Measurements from ENCODE around the gene MAEA. TPM values are rescaled to one million over a fixed set of nuclear protein-coding genes. Genes with fewer than 3 reads are reported as not detected.

Gene MAEA
- total and polyA plus RNA-seq, 10 of the 15 experiments (the other 5 are each of a cell fraction or from before 2014, with no cell fraction given): 3.6 to 67.1 (median 54.6) TPM

DNA sequence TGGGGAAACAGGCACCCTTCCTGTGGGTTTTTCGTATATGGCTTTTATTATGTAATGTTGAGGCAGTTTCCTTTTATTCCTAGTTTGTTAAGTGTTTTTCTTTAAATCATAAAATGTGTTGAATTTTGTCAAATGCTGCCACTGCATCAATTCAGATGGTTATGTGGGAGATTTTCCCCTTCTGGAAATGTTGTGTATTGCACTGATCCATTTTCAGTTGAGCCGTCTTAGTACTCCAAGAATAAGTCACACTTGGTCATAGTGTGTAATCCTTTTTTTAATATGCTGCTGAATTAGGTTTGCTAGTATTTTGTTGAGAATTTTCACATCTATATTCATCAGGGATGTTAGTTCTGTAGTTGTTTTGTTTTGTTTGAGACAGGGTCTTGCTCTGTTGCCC is 31.2 kb upstream of the MAEA start (continued):
- TF ChIP-seq, protein P1, sequence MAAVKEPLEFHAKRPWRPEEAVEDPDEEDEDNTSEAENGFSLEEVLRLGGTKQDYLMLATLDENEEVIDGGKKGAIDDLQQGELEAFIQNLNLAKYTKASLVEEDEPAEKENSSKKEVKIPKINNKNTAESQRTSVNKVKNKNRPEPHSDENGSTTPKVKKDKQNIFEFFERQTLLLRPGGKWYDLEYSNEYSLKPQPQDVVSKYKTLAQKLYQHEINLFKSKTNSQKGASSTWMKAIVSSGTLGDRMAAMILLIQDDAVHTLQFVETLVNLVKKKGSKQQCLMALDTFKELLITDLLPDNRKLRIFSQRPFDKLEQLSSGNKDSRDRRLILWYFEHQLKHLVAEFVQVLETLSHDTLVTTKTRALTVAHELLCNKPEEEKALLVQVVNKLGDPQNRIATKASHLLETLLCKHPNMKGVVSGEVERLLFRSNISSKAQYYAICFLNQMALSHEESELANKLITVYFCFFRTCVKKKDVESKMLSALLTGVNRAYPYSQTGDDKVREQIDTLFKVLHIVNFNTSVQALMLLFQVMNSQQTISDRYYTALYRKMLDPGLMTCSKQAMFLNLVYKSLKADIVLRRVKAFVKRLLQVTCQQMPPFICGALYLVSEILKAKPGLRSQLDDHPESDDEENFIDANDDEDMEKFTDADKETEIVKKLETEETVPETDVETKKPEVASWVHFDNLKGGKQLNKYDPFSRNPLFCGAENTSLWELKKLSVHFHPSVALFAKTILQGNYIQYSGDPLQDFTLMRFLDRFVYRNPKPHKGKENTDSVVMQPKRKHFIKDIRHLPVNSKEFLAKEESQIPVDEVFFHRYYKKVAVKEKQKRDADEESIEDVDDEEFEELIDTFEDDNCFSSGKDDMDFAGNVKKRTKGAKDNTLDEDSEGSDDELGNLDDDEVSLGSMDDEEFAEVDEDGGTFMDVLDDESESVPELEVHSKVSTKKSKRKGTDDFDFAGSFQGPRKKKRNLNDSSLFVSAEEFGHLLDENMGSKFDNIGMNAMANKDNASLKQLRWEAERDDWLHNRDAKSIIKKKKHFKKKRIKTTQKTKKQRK (IDR thresholded peaks at IDR 0.05; ENCODE audit: low read depth, low read length): no peak
- TF ChIP-seq, protein P2, sequence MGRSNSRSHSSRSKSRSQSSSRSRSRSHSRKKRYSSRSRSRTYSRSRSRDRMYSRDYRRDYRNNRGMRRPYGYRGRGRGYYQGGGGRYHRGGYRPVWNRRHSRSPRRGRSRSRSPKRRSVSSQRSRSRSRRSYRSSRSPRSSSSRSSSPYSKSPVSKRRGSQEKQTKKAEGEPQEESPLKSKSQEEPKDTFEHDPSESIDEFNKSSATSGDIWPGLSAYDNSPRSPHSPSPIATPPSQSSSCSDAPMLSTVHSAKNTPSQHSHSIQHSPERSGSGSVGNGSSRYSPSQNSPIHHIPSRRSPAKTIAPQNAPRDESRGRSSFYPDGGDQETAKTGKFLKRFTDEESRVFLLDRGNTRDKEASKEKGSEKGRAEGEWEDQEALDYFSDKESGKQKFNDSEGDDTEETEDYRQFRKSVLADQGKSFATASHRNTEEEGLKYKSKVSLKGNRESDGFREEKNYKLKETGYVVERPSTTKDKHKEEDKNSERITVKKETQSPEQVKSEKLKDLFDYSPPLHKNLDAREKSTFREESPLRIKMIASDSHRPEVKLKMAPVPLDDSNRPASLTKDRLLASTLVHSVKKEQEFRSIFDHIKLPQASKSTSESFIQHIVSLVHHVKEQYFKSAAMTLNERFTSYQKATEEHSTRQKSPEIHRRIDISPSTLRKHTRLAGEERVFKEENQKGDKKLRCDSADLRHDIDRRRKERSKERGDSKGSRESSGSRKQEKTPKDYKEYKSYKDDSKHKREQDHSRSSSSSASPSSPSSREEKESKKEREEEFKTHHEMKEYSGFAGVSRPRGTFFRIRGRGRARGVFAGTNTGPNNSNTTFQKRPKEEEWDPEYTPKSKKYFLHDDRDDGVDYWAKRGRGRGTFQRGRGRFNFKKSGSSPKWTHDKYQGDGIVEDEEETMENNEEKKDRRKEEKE (IDR thresholded peaks at IDR 0.05): no peak

DNA sequence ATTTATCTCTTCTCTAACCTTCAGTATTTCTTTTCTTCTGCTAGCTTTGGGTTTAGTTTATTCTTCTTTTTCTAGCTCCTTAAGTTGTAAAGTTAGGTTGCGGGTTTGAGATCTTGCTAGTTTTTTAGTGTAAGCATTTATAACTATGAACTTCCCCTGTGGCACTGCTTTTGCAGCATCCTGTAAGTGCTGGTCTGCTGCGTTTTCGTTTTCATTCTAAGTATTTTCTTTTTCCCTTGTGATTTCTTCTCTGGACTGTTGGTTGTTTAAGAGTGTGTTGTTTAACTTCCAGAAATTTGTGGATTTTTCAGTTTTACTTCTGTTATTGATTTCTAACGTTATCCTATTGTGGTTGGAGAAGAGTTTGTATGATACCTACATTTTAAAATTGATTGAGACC is 29.7 kb upstream of the MAEA start:
- Histone ChIP-seq H2AFZ (ENCODE audit: control insufficient read depth, low read depth, low read length) (no peak overlapping the region; the same call in 1 of the 2 replicates), H4K20me1 (ENCODE audit: control insufficient read depth, insufficient read depth) (no peaks in the 10 kb centered on the region), H3K4me1 (ENCODE audit: control insufficient read depth, insufficient read depth, low read length) (peaks cover 11% of the 10 kb centered on the region), H3K4me3 (no peak overlapping the region), H3K9ac (ENCODE audit: control insufficient read depth, insufficient read depth, low read length) (no peak overlapping the region), H3K27me3 (replicated peaks in 1 of 2; ENCODE audit: control insufficient read depth in 2 of 2, insufficient read depth in 2 of 2, low read length in 1 of 2) (no peaks in the 10 kb centered on the region), H3K9me3 (replicated peaks; ENCODE audit: control insufficient read depth, insufficient read depth, low read length) (peaks cover 8% of the 10 kb centered on the region), H3K36me3 (ENCODE audit: control insufficient read depth in 2 of 2, insufficient read depth in 2 of 2, low read length in 1 of 2) (no peaks in the 10 kb centered on the region), H3K79me2 (ENCODE audit: control insufficient read depth, insufficient read depth, low read length) (no peaks in the 10 kb centered on the region), H3K4me2 (ENCODE audit: control insufficient read depth, insufficient read depth) (no peak overlapping the region; the same call in 1 of the 2 replicates), H3K27ac (ENCODE audit: control insufficient read depth, insufficient read depth) (peak overlapping the region; percentile 55)
- WGBS (ENCODE audit: insufficient coverage, insufficient replicate concordance, low lambda C conversion rate, missing lambda C conversion rate): 1% methylated on average over 4 of the region's 4 CpGs
- in situ Hi-C loops (cut with MboI): no loop called here
- no TSS peak for BruUV-seq (replicated peaks)
- no peak for TF ChIP-seq HDGF (IDR thresholded peaks at IDR 0.05)
- TF ChIP-seq JUND (IDR thresholded peaks at IDR 0.05; ENCODE audit: low read depth, low read length): no peak
- TF ChIP-seq LARP7 (IDR thresholded peaks at IDR 0.05): no peak
- TF ChIP-seq MYC (IDR thresholded peaks at IDR 0.05; ENCODE audit: insufficient read depth, insufficient read length, insufficient replicate concordance, low read length, severe bottlenecking): no peak
- TF ChIP-seq ZNF207 (IDR thresholded peaks at IDR 0.05; ENCODE audit: borderline replicate concordance): no peak
- no peak for TF ChIP-seq SRF (IDR thresholded peaks at IDR 0.05; ENCODE audit: low read depth in 2 of 2, low read length in 2 of 2)
- TF ChIP-seq RUNX3 (IDR thresholded peaks at IDR 0.05; ENCODE audit: low read length): peak; percentile 20; the same call in 1 of the 2 replicates
- no peak for TF ChIP-seq NBN (IDR thresholded peaks at IDR 0.05)
- TF ChIP-seq FOXM1 (IDR thresholded peaks at IDR 0.05; ENCODE audit: low read depth, low read length): no peak
- DNase-seq (ENCODE audit: low read depth, low spot score) (no peak), FAIRE-seq (peak; percentile 86), ATAC-seq (peak; percentile 74)
- intact Hi-C loops (cut with micrococcal nuclease; ENCODE audit: unreplicated experiment): no loop called here
- POLR2A ChIA-PET: interaction anchor here (1.3 to 1.4 kb wide), 2 partner anchors 9 to 87 kb away, joined by 3 to 8 read pairs; partner anchors contain the start of gene UVSSA
- SMC1A ChIA-PET (ENCODE audit: uncharacterized antibody, unreplicated experiment): no interaction called here
- CTCF ChIA-PET: interaction anchor here (1.0 to 1.5 kb wide), 3 partner anchors 8 to 129 kb away, joined by 3 to 4 read pairs (median 3); no protein-coding TSS in a partner anchor
- RAD21 ChIA-PET (ENCODE audit: unreplicated experiment): interaction anchor here (0.7 kb wide), 1 partner anchor 8 kb away, joined by 3 read pairs; no protein-coding TSS in a partner anchor

Data from GM12878 (cell line).